HEK293 (cell line): Measurements from ENCODE around the gene OPN1MW3.
A peak's percentile ranks its signal among the peaks of the same experiment; 100 is the strongest.

Experiments
- CTCF ChIA-PET: fragments of 350-600 bp; formaldehyde crosslinking; extraction: SDS; loops from one replicate; lab custom pipeline; 2021; ENCODE audit warnings: antibody characterized with exemption; lab: Yijun Ruan, JAX
- POLR2A ChIA-PET: fragments of 300-600 bp; formaldehyde crosslinking; extraction: SDS; loops from one replicate; lab custom pipeline; 2020; ENCODE audit warnings: antibody characterized with exemption, inconsistent platforms; lab: Yijun Ruan, JAX
- H3K27ac ChIP-seq: fragments of 200-500 bp; sonication (Bioruptor generic); 2 replicates; pipeline ENCODE4 v1.5.1; 2014; ENCODE audit warnings: low read depth, low read length, control low read depth, inconsistent platforms; ENCODE audit errors: extremely low read depth
- H3K36me3 ChIP-seq, 2 experiments: fragments of 200-500 bp in 1 of 2; sonication (Bioruptor generic) in 1 of 2; 1 replicate in 1 of 2; 2 replicates in 1 of 2; pipeline ENCODE4 v1.5.1; 2014 to 2017; ENCODE audit warnings: inconsistent platforms in 2 of 2, low read length in 2 of 2; ENCODE audit not compliant: control insufficient read depth in 2 of 2, insufficient read depth in 1 of 2
- H3K4me1 ChIP-seq: fragments of 200-500 bp; sonication (Bioruptor generic); 2 replicates; pipeline ENCODE4 v1.5.1; 2014; ENCODE audit warnings: mild to moderate bottlenecking, low read length, inconsistent platforms; ENCODE audit not compliant: control insufficient read depth, insufficient read depth
- H3K4me3 ChIP-seq: 2 replicates; pipeline ENCODE4 v1.5.1; 2011; ENCODE audit warnings: low read depth, mild to moderate bottlenecking, control low read depth, low read length, moderate library complexity
- H3K9me3 ChIP-seq: fragments of 200-500 bp; sonication (Bioruptor generic); 2 replicates; pipeline ENCODE4 v1.5.1; 2014; ENCODE audit warnings: low read depth, low read length, inconsistent platforms; ENCODE audit not compliant: control insufficient read depth, insufficient read depth
- GFI1B ChIP-seq: fragments of 450-650 bp; formaldehyde crosslinking; IDR thresholded peaks from 2 replicates; pipeline ENCODE4 v1.5.1; 2016; ENCODE audit warnings: missing biosample characterization, missing genetic modification characterization
- KLF10 ChIP-seq: fragments of 450-650 bp; IDR thresholded peaks from 2 replicates; pipeline ENCODE4 v1.5.1; 2018; ENCODE audit warnings: missing biosample characterization, mild to moderate bottlenecking, missing genetic modification characterization
- KLF16 ChIP-seq: fragments of 450-650 bp; formaldehyde crosslinking; IDR thresholded peaks from 2 replicates; pipeline ENCODE4 v1.5.1; 2017; ENCODE audit warnings: missing biosample characterization, missing genetic modification characterization
- PRDM1 ChIP-seq: fragments of 450-650 bp; formaldehyde crosslinking; IDR thresholded peaks from 2 replicates; pipeline ENCODE4; 2016; ENCODE audit warnings: missing biosample characterization, missing genetic modification characterization
- SETDB1 ChIP-seq: IDR thresholded peaks from one replicate; pipeline ENCODE4 v1.6.1; 2017; ENCODE audit warnings: mild to moderate bottlenecking, low read length, moderate library complexity, mixed read lengths; ENCODE audit not compliant: insufficient read length
- ZNF133 ChIP-seq: fragments of 450-650 bp; formaldehyde crosslinking; IDR thresholded peaks from 2 replicates; pipeline ENCODE4 v1.5.1; 2016; ENCODE audit warnings: missing biosample characterization, missing genetic modification characterization
- ZNF16 ChIP-seq: fragments of 450-650 bp; formaldehyde crosslinking; IDR thresholded peaks from 2 replicates; pipeline ENCODE4 v1.5.1; 2016; ENCODE audit warnings: low read depth, missing biosample characterization, missing genetic modification characterization
- ZNF19 ChIP-seq: fragments of 450-650 bp; formaldehyde crosslinking; IDR thresholded peaks from 2 replicates; pipeline ENCODE4; 2016; ENCODE audit warnings: missing biosample characterization, missing genetic modification characterization, low read depth
- ZNF24 ChIP-seq: fragments of 450-650 bp; formaldehyde crosslinking; IDR thresholded peaks from 2 replicates; pipeline ENCODE4 v1.5.1; 2016; ENCODE audit warnings: missing biosample characterization, missing genetic modification characterization
- ZNF292 ChIP-seq: fragments of 450-650 bp; formaldehyde crosslinking; IDR thresholded peaks from 2 replicates; pipeline ENCODE4 v1.5.1; 2016; ENCODE audit warnings: low read depth, missing biosample characterization, missing genetic modification characterization, borderline replicate concordance
- ZNF416 ChIP-seq: fragments of 450-650 bp; formaldehyde crosslinking; IDR thresholded peaks from 2 replicates; pipeline ENCODE4 v1.5.1; 2016; ENCODE audit warnings: missing biosample characterization, missing genetic modification characterization
- ZNF473 ChIP-seq: fragments of 450-650 bp; formaldehyde crosslinking; IDR thresholded peaks from 2 replicates; pipeline ENCODE4 v1.5.1; 2017; ENCODE audit warnings: missing biosample characterization, missing genetic modification characterization
- ZNF529 ChIP-seq: fragments of 450-650 bp; formaldehyde crosslinking; IDR thresholded peaks from 2 replicates; pipeline ENCODE4 v1.5.1; 2017; ENCODE audit warnings: missing genetic modification characterization, missing biosample characterization; ENCODE audit not compliant: insufficient replicate concordance
- ZNF610 ChIP-seq: fragments of 450-650 bp; formaldehyde crosslinking; IDR thresholded peaks from 2 replicates; pipeline ENCODE4 v1.5.1; 2016; ENCODE audit warnings: missing biosample characterization, missing genetic modification characterization, borderline replicate concordance
- ZNF658 ChIP-seq: fragments of 450-650 bp; formaldehyde crosslinking; IDR thresholded peaks from 2 replicates; pipeline ENCODE4; 2016; ENCODE audit warnings: missing biosample characterization, missing genetic modification characterization
- ZNF747 ChIP-seq: fragments of 450-650 bp; formaldehyde crosslinking; IDR thresholded peaks from 2 replicates; pipeline ENCODE4 v1.5.1; 2016; ENCODE audit warnings: missing biosample characterization, missing genetic modification characterization
- ZNF830 ChIP-seq: fragments of 450-650 bp; IDR thresholded peaks from 2 replicates; pipeline ENCODE4 v1.5.0; 2018; ENCODE audit warnings: missing biosample characterization, missing genetic modification characterization, low read depth, mild to moderate bottlenecking, moderate library complexity
- TF ChIP-seq, protein P1 (sequence below): fragments of 450-650 bp; IDR thresholded peaks from 2 replicates; pipeline ENCODE4 v1.5.1; 2018; ENCODE audit warnings: missing biosample characterization, missing genetic modification characterization
- TF ChIP-seq, protein P2 (sequence below): fragments of 450-650 bp; formaldehyde crosslinking; IDR thresholded peaks from 2 replicates; pipeline ENCODE4 v1.5.0; 2017; ENCODE audit warnings: missing biosample characterization, missing genetic modification characterization, borderline replicate concordance
- TF ChIP-seq, protein P3 (sequence below): fragments of 450-650 bp; formaldehyde crosslinking; IDR thresholded peaks from 2 replicates; pipeline ENCODE4 v1.5.1; 2017; ENCODE audit warnings: missing biosample characterization, missing genetic modification characterization
- TF ChIP-seq, protein P4 (sequence below): fragments of 450-650 bp; formaldehyde crosslinking; IDR thresholded peaks from 2 replicates; pipeline ENCODE4 v1.5.1; 2016; ENCODE audit warnings: missing biosample characterization, missing genetic modification characterization, low read depth

OPN1MW3 gene

DNA sequence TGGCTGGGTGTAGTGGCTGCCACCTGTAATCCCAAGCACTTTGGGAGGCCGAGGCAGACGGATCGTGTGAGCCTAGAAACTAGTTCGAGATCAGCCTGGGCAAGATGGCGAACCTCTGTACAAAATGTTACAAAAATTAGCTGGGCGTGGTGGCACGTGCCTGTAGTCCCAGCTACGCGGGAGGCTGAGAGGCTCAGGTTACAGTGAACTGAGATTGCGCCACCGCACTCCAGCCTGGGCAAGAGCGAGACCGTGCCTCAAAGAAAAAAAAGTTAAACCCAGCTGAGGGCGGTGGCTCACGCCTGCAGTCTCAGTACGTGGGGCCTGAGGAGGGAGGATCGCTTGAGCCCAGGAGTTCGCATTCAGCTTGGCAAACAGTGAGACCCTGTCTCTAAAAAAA, 39.3 kb downstream of the OPN1MW3 start:
- TF ChIP-seq ZNF24 (tag by site-specific recombination) (no peak), SETDB1 (peak; percentile 59)
- TF ChIP-seq, all 188 proteins: peak for 1
- Histone ChIP-seq H3K4me1 (no peaks in the 10 kb centered on the region), H3K36me3 (no peaks in the 10 kb centered on the region), H3K4me3 (no peak overlapping the region), H3K9me3 (no peaks in the 10 kb centered on the region), H3K27ac (no peak overlapping the region)
- CTCF ChIA-PET, result interaction anchor here (0.6 to 1.6 kb wide), 3 partner anchors 10 to 19 kb away, joined by 3 to 6 read pairs (median 4); no protein-coding TSS in a partner anchor
- POLR2A ChIA-PET, result no interaction called here

DNA sequence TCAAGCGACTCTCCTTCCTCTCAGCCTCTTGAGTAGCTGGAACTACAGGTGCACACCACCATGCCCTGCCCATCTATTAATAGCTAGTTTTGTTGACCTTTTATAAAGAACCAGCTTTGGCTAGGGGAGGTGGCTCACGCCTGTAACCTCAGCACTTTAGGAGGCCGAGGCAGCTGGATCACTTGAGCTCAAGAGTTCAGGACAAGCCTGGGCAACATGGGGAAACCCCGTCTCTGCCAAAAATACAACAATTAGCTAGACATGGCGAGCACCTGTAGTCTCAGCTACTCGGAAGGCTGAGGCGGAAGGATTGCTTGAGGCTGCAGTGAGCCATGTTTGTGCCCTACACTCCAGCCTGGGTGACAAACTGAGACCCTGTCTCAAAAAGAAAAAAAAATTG, 40.9 kb downstream of the OPN1MW3 start:
- ChIA-PET CTCF (interaction anchor here (0.7 to 1.1 kb wide), 3 partner anchors 10 to 284 kb away, joined by 3 to 5 read pairs (median 3); no protein-coding TSS in a partner anchor), POLR2A (no interaction called here)
- no peak overlapping the region for H3K4me3 ChIP-seq
- H3K4me1 ChIP-seq, result no peaks in the 10 kb centered on the region
- no peaks in the 10 kb centered on the region for H3K9me3 ChIP-seq
- H3K27ac ChIP-seq, result no peak overlapping the region
- no peak for TF ChIP-seq ZNF529
- TF ChIP-seq ZNF747 (tag by site-specific recombination), result no peak
- TF ChIP-seq, protein P1, sequence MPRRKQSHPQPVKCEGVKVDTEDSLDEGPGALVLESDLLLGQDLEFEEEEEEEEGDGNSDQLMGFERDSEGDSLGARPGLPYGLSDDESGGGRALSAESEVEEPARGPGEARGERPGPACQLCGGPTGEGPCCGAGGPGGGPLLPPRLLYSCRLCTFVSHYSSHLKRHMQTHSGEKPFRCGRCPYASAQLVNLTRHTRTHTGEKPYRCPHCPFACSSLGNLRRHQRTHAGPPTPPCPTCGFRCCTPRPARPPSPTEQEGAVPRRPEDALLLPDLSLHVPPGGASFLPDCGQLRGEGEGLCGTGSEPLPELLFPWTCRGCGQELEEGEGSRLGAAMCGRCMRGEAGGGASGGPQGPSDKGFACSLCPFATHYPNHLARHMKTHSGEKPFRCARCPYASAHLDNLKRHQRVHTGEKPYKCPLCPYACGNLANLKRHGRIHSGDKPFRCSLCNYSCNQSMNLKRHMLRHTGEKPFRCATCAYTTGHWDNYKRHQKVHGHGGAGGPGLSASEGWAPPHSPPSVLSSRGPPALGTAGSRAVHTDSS (tag by site-specific recombination), result no peak
- no peak for TF ChIP-seq ZNF133 (tag by site-specific recombination)
- no peak for TF ChIP-seq ZNF19
- TF ChIP-seq ZNF658 (tag by site-specific recombination), result no peak
- no peak for TF ChIP-seq ZNF416 (tag by site-specific recombination)
- TF ChIP-seq, all 188 proteins: peak for 0
- H3K36me3 ChIP-seq, result no peaks in the 10 kb centered on the region

DNA sequence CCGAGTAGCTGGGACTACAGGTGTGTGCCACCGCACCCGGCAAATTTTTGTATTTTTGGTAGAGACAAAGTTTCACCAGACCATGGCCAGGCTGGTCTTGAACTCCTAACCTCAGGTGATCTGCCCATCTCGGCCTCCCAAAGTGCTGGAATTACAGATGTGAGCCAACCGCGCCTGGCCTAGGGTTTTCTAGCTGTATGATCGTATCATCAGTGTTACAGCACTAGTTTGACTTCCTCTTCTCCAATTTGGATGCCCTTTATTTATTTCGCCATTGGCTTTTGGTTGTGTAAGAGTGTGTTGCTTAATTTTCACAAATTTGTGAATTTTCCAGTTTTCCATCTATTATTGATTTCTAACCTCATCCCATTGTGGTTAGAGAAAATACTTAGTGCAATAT, 43.4 kb downstream of the OPN1MW3 start:
- H3K4me1 ChIP-seq, result no peaks in the 10 kb centered on the region
- POLR2A ChIA-PET, result no interaction called here
- H3K4me3 ChIP-seq, result no peak overlapping the region
- H3K27ac ChIP-seq, result no peak overlapping the region
- no peaks in the 10 kb centered on the region for H3K9me3 ChIP-seq
- TF ChIP-seq KLF16 (tag by site-specific recombination), result no peak
- TF ChIP-seq, protein P2, sequence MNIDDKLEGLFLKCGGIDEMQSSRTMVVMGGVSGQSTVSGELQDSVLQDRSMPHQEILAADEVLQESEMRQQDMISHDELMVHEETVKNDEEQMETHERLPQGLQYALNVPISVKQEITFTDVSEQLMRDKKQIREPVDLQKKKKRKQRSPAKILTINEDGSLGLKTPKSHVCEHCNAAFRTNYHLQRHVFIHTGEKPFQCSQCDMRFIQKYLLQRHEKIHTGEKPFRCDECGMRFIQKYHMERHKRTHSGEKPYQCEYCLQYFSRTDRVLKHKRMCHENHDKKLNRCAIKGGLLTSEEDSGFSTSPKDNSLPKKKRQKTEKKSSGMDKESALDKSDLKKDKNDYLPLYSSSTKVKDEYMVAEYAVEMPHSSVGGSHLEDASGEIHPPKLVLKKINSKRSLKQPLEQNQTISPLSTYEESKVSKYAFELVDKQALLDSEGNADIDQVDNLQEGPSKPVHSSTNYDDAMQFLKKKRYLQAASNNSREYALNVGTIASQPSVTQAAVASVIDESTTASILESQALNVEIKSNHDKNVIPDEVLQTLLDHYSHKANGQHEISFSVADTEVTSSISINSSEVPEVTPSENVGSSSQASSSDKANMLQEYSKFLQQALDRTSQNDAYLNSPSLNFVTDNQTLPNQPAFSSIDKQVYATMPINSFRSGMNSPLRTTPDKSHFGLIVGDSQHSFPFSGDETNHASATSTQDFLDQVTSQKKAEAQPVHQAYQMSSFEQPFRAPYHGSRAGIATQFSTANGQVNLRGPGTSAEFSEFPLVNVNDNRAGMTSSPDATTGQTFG, result no peak
- no peak for TF ChIP-seq ZNF473 (tag by site-specific recombination)
- TF ChIP-seq PRDM1 (tag by site-specific recombination), result no peak
- no peak for TF ChIP-seq KLF10 (tag by site-specific recombination)
- no peak for TF ChIP-seq ZNF292 (tag by site-specific recombination)
- TF ChIP-seq SETDB1, result no peak
- TF ChIP-seq, protein P3, sequence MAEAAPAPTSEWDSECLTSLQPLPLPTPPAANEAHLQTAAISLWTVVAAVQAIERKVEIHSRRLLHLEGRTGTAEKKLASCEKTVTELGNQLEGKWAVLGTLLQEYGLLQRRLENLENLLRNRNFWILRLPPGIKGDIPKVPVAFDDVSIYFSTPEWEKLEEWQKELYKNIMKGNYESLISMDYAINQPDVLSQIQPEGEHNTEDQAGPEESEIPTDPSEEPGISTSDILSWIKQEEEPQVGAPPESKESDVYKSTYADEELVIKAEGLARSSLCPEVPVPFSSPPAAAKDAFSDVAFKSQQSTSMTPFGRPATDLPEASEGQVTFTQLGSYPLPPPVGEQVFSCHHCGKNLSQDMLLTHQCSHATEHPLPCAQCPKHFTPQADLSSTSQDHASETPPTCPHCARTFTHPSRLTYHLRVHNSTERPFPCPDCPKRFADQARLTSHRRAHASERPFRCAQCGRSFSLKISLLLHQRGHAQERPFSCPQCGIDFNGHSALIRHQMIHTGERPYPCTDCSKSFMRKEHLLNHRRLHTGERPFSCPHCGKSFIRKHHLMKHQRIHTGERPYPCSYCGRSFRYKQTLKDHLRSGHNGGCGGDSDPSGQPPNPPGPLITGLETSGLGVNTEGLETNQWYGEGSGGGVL (tag by site-specific recombination), result no peak
- TF ChIP-seq ZNF610 (tag by site-specific recombination), result no peak
- TF ChIP-seq, protein P4, sequence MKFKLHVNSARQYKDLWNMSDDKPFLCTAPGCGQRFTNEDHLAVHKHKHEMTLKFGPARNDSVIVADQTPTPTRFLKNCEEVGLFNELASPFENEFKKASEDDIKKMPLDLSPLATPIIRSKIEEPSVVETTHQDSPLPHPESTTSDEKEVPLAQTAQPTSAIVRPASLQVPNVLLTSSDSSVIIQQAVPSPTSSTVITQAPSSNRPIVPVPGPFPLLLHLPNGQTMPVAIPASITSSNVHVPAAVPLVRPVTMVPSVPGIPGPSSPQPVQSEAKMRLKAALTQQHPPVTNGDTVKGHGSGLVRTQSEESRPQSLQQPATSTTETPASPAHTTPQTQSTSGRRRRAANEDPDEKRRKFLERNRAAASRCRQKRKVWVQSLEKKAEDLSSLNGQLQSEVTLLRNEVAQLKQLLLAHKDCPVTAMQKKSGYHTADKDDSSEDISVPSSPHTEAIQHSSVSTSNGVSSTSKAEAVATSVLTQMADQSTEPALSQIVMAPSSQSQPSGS, result no peak
- no peak for TF ChIP-seq ZNF830 (tag by site-specific recombination)
- no peak for TF ChIP-seq GFI1B (tag by site-specific recombination)
- no peak for TF ChIP-seq ZNF16 (tag by site-specific recombination)
- no peaks in the 10 kb centered on the region for H3K36me3 ChIP-seq
- CTCF ChIA-PET, result no interaction called here
